Upper lobe of left lung (tissue), 4 donors: Measurements from ENCODE around the gene AKR7A3.

Experiments used
- CTCF ChIP-seq, 6 experiments: fragments of 450-650 bp in 4 of 6; fragments of 200-600 bp in 2 of 6; sonication (generic) in 2 of 6; IDR thresholded peaks; one replicate each; pipeline ENCODE4 v1.5.1; 2016 to 2019; ENCODE audit warnings: antibody characterized with exemption in 6 of 6
- EP300 ChIP-seq, 4 donors: sonication (generic); formaldehyde crosslinking; IDR thresholded peaks; one replicate each; pipeline ENCODE4 v1.5.1; 2017; ENCODE audit warnings: antibody characterized with exemption in 4 of 4, control low read depth in 2 of 4
- POLR2A ChIP-seq, 4 donors: fragments of 450-650 bp; IDR thresholded peaks; one replicate each; pipeline ENCODE4 v1.5.1; 2016 to 2017; ENCODE audit warnings: antibody characterized with exemption in 4 of 4, mild to moderate bottlenecking in 2 of 4

- TF ChIP-seq CTCF (IDR thresholded peaks at IDR 0.05) (no peak), EP300 (IDR thresholded peaks at IDR 0.05) (no peak), POLR2A (IDR thresholded peaks at IDR 0.05) (no peak)
These were observed 24.4 kb upstream of the AKR7A3 start for GRCh38 chr1:19312782-19313635.
